HG02885 (cell line): ENCODE measurements around the gene KLHDC8B.

Experiments used
- ATAC-seq: cut with Tn5 transposase; IDR thresholded peaks from one replicate; pipeline ENCODE4 v1.9.1; 2021; ENCODE audit warnings: mild to moderate bottlenecking; ENCODE audit not compliant: unreplicated experiment, poor library complexity

Gene KLHDC8B

DNA sequence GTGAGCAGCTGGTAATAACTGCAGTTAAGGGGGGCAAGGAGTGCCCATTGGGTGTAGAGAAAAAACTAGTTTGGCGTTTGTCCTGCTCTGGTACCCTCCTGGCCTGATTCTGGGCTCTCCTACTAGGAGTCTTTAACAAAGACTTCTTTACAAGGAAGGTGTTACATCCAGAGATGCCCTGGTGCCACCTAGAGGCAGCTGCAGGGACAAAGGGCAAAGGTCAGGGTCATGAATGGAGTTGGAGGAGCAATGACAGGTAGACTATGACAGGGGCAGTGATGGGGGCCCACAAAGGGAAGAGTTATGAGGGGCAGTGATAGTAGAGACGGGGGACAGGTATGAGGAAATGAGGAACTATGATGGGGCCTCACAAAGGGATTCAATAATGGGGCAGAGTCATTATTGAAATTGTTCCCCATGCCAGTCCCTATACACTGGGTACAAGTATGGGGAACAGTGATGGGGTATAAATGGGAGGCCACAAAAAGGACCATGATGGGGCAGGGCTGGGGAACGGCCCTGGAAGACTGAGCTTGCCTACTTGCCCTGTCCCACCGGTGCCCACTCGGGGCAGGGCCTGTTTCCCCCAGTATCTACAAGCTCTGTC lies 13.2 kb upstream of the KLHDC8B start:
- ATAC-seq = no peak

- ATAC-seq = no peak
Observed at GRCh38 chr3:49158792-49159191, 12.6 kb upstream of the KLHDC8B start.

DNA sequence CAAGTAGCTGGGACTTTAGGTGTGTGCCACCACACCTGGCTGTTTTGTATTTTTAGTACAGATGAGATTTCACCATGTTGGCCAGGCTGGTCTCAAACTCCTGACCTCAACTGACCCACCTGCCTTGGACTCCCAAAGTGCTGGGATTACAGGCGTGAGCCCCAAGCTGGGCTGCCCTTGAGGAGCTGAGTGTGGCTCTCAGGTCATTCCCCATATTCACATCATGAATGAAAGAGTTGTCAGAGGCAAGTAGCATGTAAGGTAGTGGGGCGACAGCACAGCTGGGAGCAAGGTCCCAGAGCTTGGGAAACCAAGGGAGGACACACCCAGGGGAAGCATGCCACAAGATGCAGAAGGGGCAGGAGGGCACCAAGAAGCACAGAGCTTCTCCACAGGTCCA lies 10.2 kb upstream of the KLHDC8B start:
- ATAC-seq = no peak

DNA sequence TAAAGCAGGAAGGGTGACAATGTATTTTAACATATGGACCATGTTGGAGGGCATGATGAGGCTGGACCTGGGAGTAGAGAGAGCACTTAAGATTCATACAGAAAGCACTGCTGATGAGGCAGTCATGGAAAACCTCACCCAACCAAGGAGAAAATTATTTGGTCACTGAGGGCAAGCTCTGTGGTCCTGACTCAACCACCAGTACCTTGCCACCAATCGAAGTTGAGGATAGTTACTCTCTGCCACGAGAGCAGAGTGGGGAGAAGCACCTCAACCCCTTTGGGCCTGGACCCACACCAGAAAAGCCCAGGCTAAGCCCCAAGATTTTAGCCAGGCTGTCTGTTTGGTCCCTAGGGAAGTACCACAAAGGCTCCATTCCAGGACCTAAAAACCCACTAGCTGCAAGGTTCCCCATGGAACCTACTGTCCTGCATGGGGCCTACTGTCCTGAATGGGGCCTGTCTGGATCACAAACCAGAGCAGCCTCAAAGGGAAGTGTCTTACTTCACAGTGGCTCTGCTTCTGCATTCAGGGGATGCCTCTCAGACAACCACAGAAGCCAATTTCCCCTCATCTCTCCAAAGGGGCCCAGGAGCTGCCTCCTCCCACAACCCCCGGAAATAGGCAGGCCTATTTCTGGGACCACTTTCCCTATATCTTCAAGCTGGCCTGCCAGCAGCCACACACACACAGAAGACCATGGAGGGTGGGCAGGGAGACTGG lies 9.4 kb upstream of the KLHDC8B start:
- no peak for ATAC-seq

DNA sequence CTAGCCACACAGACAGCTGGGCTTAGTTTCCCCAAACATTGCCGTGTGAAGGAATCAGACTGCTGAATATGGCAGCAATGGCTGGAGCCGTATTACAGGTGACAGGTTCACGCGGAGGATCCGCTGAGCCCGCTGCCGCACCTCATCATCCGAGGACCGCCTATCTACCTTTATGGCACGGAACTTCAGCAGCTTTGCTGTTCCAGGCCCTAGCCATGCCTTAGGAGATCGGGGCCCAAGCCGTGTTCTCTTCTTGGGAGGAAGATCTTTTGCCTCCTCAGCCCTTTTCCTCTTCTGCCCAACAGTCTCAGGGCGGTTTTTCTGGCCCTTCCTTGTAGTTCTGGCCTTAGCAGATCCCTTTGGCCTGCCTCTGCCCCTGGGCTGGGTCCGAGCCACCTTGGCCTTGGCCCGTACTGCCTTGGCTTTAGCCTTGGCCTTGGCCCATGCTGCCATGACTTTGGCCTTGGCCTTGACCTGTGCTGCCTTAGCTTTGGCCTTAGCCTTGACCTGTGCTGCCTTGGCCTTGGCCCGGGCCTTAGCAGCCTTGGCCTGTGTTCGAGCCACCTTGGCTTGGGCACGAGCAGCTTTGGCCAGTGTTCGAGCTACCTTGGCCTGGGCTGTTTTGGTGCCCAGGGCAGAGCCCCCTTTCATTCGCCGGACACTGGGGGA lies 8.5 kb upstream of the KLHDC8B start:
- ATAC-seq = no peak

GRCh38 chr3:49163609-49164008 lies 7.8 kb upstream of the KLHDC8B start:
- no peak for ATAC-seq

GRCh38 chr3:49164983-49165720 lies 6.2 kb upstream of the KLHDC8B start:
- ATAC-seq = no peak

DNA sequence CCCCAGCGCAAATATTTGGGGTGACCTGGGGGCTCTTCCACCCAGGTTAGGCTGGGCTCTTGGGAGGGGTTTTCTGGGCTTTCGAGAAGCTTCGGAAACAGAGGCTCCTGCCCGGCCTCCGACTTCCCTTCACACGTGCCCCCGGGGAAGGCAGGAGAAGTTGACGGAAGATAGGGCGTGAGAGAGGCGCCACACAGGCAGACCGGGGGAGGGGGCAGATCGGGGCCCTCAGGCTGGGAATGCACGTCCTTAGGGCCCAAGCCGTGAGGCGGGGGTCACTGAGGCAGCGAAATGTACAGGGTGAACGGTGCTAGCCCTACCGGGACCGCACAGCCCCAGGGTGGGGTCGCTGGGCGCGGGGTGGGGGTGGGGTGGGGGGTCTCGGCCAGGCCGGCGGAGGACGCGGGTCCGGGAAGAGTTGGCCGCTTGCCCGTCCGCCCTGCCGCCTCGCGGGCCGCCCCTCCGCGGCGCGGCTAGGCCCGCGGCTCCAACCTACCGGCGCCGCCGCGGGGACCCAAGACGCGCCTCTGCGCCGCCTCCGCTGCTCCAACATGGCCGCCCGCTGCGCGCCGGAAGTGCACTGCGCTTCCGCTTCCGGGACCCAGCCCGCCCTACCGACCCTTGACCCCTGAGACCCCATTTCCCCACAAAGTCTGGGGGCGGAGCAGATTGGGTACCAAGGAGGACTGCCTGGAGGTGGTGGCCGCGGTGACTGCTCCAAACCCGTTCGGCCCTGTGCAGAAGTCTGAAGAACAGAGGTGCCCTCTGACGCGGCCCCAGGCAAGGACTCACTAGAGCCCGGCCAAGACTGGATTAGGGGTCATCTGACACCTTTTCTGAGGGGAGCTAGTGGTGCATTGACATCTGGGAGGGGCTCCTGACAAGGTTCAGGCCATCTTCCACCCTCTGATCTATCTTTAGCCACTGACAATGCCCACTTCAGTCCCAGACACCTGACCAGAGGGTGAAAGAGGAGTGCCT lies 5.3 kb upstream of the KLHDC8B start, which contains the start of gene CCDC71:
TSS of gene CCDC71 (minus strand) at position 561 of the 981 bp plus-strand sequence. CDS start 2,123 bp downstream, outside the sequence.
- peak; percentile 83 for ATAC-seq

- no peak for ATAC-seq
Observed at GRCh38 chr3:49166752-49167556, 4.4 kb upstream of the KLHDC8B start.

DNA sequence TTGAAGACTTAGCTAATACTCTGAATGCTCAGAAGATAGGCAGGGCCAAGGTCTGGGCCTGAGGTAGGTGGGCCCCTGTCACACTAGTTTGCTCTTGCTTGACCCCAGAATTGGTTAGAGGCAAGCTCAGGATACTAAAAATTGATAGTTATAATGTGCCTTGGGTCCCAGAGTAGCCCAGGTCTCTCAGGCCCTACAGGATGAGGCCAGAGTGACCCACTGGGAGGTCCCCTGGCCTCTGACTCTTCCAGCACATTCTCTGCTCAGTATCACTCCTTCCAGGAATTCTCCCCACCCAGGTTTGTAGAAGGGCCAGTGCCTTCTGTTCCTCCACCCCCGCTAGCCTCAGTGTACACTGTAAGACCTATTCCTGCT lies 667 bp upstream of the KLHDC8B start:
- no peak for ATAC-seq

DNA sequence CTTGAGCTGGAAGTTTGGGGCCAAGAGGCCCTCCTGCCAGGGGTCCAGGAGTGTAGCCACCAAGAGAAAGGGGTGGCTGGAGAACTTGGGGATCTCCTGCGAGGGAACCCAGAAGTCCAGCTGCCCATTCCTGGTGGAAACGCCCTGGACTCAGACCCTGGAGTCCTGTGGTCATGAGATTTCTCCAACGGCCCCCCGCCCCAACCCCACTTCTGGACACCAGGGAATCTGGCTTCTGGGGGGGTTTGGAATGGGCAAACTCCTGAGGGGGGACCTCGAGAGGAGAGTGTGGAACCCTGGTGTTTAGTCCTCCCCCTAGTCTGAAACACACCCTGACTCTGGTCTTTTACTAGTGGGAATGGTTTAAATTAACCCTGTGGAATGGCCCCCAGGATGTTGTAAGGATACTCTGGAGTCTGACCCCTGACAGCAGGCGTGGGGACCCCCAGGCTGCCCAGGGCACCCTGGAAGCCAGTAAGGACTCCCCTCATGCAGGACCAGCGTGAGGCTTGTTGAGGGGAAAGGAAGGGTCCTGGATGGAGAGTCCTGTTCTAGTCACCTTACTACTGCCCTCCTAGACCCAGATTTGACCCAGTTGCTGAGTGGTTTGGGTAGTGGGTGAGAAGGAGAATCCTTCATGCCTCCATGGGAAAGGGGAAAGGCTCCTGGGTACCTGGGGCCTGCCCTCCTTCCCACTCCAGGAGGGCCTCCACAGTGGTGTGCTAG lies 540 bp downstream of the KLHDC8B start:
- ATAC-seq = no peak

DNA sequence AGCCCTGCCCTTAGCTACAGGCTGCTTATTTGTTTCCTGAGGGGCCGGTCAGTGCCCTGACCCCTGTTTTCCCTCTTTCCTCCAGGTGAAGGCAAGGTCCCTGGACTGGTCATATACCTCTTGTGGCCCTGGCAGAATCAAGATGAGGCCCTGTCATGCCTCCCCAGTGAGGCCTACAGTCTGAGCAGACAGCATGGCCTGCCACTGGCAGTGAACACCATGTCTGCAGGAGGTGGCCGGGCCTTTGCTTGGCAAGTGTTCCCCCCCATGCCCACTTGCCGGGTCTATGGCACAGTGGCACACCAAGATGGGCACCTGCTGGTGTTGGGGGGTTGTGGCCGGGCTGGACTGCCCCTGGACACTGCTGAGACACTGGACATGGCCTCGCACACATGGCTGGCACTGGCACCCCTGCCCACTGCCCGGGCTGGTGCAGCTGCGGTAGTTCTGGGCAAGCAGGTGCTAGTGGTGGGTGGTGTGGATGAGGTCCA lies 1.2 kb downstream of the KLHDC8B start:
- no peak for ATAC-seq

- no peak for ATAC-seq
Observed at GRCh38 chr3:49173116-49173791, 1.9 kb downstream of the KLHDC8B start.

GRCh38 chr3:49173792-49174170 lies 2.4 kb downstream of the KLHDC8B start:
- ATAC-seq = no peak

DNA sequence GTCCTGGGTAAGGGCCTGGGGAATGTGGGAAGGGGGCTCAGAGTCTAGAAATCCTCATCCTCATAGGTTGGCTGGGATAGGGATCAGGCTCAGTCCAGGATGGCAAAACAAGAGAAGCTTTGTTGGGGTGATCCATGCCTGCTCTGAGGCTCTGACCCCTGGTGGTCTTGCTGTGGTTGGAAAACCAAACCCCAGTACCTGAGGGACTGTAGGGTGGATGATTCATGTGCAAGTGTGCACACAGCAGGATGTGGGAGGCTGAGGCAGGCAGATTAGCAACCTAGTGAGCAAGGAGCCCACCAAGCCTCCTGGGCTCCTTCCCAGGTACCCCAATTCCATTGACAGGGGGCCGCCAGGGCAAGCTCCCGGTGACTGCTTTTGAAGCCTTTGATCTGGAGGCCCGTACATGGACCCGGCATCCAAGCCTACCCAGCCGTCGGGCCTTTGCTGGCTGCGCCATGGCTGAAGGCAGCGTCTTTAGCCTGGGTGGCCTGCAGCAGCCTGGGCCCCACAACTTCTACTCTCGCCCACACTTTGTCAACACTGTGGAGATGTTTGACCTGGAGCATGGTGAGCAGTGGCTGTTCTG lies 3.1 kb downstream of the KLHDC8B start:
- no peak for ATAC-seq

- no peak for ATAC-seq
Observed at GRCh38 chr3:49175530-49175929, 4.1 kb downstream of the KLHDC8B start.

- ATAC-seq = no peak
Observed at GRCh38 chr3:49177073-49177472, 5.7 kb downstream of the KLHDC8B start.
